ENCODE results near the gene MYLK.

Gene MYLK

GRCh38 chr3:123656691-123657090 is 227.4 kb downstream of the MYLK start:
- in situ Hi-C loops (cut with HindIII; ENCODE audit: low pct_ligation_motif_present, low pct_unique_long_range_greater_than_20kb, low sequenced_read_pairs): no loop called here
- no peak for DNase-seq

GRCh38 chr3:123656274-123656673 is 227.9 kb downstream of the MYLK start:
- DNase-seq: no peak
- in situ Hi-C loops (cut with HindIII; ENCODE audit: low pct_ligation_motif_present, low pct_unique_long_range_greater_than_20kb, low sequenced_read_pairs): no loop called here

GRCh38 chr3:123655400-123655799 is 228.7 kb downstream of the MYLK start:
- DNase-seq: no peak
- in situ Hi-C loops (cut with HindIII; ENCODE audit: low pct_ligation_motif_present, low pct_unique_long_range_greater_than_20kb, low sequenced_read_pairs): no loop called here

- peak; percentile 44 for DNase-seq
Observed at GRCh38 chr3:123653221-123653682, 230.9 kb downstream of the MYLK start.

DNA sequence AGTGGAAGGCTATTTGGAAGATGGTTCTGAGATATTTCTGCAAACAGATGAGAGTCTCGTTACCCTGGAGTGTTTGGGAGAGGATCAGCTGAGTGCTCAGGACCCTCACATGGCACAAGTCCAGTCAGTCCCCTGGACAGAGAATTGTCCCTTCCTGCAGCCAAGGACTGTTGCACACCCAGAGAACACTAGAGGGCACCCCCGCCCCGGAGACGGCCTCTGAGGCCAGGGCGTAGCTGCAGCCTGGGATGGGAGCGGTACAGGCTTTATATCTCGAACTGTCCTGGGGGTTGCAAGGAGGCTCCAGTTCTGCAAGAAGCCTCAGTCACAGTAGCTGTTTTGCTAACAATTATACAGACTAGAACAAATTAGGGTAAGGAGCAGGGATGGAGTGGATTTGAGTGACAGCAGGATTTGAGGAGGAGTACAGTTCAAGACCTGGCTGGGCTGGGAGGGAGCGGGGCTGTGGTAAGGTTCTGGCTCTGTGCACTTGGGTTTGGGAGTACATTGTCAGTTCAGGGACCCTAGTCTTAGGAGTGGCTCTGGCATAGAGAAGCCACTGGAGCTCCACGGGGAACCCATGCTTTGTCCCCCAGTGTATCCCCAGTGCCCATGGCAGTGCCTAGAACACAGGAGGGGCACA is 231.7 kb downstream of the MYLK start:
- DNase-seq: peak; percentile 53
- in situ Hi-C loops (cut with HindIII; ENCODE audit: low pct_ligation_motif_present, low pct_unique_long_range_greater_than_20kb, low sequenced_read_pairs): no loop called here

More at GRCh38 chr3:123653221-123653682, 230.9 kb downstream of the MYLK start:
- in situ Hi-C loops (cut with HindIII; ENCODE audit: low pct_ligation_motif_present, low pct_unique_long_range_greater_than_20kb, low sequenced_read_pairs): no loop called here

DNA sequence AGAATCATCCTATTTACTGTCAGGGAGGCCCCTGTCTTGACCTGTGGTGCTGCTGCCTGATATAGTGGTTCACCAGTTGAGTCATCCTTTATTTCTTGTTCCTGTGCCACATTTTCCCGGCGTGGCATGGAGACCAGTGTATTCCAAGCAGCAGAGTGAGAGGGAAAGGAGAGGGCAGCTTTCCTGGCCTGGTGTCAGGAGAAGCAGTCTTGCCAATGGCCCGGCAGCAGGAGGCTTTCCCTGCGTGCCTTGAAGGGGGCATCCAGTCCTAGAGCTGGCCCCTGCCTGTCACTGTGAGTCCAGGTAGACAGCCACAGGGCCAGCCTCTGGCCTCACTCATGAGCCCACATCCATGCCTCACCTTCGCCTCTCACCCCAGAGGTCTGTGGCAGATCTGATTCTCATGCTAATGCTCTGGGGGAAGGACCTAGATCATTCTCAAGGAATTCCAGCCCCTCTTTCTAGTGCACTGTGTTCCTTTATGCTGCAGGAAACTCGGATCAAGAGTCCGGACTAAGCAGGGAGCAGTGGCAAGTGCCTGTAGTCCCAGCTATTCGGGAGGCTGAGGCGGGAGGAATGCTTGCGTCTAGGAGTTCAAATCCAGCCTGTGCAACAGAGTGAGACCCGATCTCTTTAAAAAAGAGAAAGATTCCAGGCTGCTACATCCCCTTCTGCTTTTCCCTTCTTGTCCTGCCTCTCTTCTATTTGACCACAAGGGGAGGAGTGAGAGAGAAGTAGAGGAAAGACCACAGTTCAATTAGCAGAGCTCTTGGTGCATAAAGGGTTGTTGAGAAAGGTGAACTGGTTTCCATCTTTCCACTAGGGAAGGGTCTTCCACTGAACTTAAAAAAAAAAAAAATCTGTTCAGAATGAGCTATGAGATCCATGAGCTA is 232.4 kb downstream of the MYLK start:
- DNase-seq: no peak
- in situ Hi-C loops (cut with HindIII; ENCODE audit: low pct_ligation_motif_present, low pct_unique_long_range_greater_than_20kb, low sequenced_read_pairs): no loop called here

GRCh38 chr3:123650101-123650500 is 234.0 kb downstream of the MYLK start:
- in situ Hi-C loops (cut with HindIII; ENCODE audit: low pct_ligation_motif_present, low pct_unique_long_range_greater_than_20kb, low sequenced_read_pairs): no loop called here

DNA sequence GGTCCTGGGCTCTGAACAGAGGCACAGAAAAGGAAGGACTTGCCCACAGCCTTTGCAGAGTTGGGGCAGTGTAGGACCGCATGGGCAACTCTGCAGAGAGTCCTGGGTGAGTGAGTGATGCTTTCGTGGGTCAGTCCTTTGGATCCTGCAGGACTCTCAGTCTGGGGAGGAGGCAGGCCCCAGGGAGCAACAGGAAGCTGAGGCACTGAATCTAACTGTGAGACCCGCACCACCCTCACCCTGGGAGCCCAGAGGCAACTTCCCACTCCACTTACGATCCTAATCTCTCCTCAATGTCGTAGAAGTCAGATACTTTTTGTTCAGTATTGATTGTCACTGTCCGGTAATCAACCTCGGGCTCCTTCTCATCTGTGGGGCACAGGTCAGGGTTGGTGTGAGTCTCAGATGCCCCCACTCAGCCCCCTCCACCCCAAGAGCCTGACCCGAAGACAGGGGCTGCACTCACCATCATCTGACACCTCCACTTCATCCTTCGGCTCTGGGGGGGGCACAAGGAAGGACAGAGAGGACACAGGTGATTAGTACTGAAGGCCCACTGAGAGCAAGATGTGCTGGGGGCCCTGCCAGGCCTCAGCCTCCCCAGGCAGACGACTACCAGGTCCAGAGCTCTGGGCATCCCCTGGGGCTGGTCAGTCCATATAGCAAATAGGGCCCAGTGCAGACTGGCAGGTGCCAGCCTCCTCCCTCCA is 235.3 kb downstream of the MYLK start:
- in situ Hi-C loops (cut with HindIII; ENCODE audit: low pct_ligation_motif_present, low pct_unique_long_range_greater_than_20kb, low sequenced_read_pairs): no loop called here
- no peak for DNase-seq

More at GRCh38 chr3:123650101-123650500, 234.0 kb downstream of the MYLK start:
- no peak for DNase-seq

DNA sequence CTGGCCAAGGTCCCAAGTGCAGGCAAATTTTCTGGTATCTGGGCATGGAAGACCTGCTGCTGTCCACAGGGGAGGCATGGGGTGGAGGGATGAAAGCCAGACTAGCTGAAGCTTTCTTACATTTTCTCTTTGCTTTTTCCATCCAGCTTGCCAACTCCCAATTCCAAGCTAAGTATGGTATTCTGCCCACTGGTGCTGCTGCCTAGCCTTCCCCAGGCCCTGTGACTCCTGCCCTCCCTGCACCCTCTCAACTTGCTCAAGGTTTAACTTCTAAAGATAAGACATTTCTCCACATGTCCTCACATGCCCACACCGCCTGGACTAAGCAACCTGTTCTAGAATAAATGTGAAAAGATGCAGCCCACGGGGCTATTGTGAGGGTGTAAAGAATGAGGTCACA is 239.8 kb downstream of the MYLK start:
- in situ Hi-C loops (cut with HindIII; ENCODE audit: low pct_ligation_motif_present, low pct_unique_long_range_greater_than_20kb, low sequenced_read_pairs): no loop called here

DNA sequence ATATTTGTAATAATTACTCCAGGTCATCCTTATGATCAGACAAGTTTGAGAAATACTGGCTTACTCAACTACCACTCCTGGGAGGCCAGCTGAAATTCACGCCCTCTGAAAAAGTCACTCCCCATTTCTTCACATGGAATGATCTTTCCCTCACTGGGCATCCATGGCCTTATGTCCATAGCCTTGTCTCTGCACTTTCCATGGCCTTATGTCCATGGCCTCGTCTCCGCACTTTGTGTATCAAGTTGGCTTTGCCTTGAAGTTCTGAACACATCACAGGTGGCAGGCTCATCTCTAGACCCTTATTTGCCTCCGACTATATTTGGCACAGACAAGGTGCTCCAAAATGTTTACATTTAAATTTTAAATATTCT is 241.2 kb downstream of the MYLK start:
- no peak for DNase-seq
- in situ Hi-C loops (cut with HindIII; ENCODE audit: low pct_ligation_motif_present, low pct_unique_long_range_greater_than_20kb, low sequenced_read_pairs): no loop called here

More for the DNA sequence above, 239.8 kb downstream of the MYLK start:
- no peak for DNase-seq

- in situ Hi-C loops (cut with HindIII; ENCODE audit: low pct_ligation_motif_present, low pct_unique_long_range_greater_than_20kb, low sequenced_read_pairs): no loop called here
- DNase-seq: peak; percentile 82
Observed at GRCh38 chr3:123642182-123642956, 241.8 kb downstream of the MYLK start.

GRCh38 chr3:123641505-123641904 is 242.6 kb downstream of the MYLK start:
- no peak for DNase-seq
- in situ Hi-C loops (cut with HindIII; ENCODE audit: low pct_ligation_motif_present, low pct_unique_long_range_greater_than_20kb, low sequenced_read_pairs): no loop called here

GRCh38 chr3:123640740-123641462 is 243.2 kb downstream of the MYLK start:
- no peak for DNase-seq
- in situ Hi-C loops (cut with HindIII; ENCODE audit: low pct_ligation_motif_present, low pct_unique_long_range_greater_than_20kb, low sequenced_read_pairs): no loop called here

DNA sequence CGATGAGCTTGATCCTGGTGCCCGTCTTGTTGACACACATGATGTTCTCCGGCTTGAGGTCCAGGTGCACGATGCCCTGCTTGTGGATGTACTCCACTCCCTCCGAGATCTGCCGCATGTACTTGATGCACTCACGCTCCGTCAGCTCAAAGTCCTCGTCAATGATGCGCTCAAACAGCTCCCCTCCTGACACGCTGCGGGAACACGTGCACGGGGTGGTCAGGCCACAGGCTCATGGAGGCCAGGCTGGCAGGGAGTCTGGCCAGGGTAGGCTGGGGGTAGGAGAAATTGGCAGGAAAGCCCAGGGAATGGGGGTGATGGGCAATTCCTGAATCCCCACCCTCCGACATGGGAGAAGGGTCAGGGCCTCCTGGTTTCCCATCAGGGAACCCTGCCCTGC is 243.8 kb downstream of the MYLK start:
- DNase-seq: no peak
- in situ Hi-C loops (cut with HindIII; ENCODE audit: low pct_ligation_motif_present, low pct_unique_long_range_greater_than_20kb, low sequenced_read_pairs): no loop called here

DNA sequence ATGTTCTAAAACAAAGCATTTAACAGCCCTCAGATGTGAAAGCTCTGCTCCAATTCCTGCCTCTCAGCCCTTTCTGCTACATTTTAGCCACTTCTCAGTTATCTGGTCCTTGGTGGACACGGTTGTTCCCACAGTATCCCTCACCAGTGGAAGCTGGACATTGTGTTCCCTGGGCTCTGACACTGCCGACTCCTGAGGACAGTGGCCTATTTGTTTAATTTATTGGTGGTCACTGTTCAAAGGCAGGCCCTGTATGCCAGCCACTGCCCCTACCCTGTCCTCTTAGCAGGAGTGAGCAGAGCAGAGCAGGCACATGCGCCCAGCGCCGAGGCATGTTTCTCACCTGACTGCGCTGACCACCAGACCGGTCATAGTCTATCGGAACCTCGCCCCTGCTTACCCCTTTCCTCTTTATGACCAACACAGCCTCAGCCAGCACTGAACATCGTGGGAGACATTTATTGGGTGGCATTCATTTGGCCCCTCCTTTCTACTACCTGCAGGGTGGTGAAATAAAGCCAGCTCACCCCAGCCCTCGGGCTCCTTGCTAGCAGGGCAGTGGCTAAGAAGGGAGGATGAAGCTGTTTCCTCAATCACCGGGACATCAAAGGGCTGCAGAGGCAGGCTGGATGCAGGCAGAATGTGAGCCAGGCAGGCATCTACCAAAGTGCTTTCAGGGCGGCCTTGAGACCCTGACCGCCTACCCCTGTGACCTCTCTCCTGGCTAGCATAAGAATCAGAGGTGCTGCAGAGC is 245.0 kb downstream of the MYLK start:
- in situ Hi-C loops (cut with HindIII; ENCODE audit: low pct_ligation_motif_present, low pct_unique_long_range_greater_than_20kb, low sequenced_read_pairs): no loop called here
- DNase-seq: no peak

DNA sequence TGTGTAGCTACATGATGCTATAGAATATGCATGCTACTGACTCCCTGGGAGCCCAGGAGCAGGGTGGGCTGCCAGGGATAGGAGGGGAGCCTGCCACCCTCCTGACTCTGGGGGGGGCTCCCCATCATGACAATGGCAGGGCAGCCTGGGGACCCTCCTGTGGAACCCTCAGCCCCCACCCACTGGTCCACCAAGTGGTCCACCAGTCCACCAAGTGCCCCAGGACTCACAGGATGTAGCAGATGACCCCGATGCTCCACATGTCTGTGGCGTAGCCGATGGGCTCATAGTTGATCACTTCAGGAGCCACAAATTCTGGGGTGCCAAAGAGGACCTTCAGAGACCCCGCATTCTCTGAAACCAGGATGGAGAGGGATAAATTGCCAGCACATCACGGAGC is 246.3 kb downstream of the MYLK start:
- no peak for DNase-seq
- in situ Hi-C loops (cut with HindIII; ENCODE audit: low pct_ligation_motif_present, low pct_unique_long_range_greater_than_20kb, low sequenced_read_pairs): no loop called here

GRCh38 chr3:123637131-123637530 is 247.0 kb downstream of the MYLK start:
- in situ Hi-C loops (cut with HindIII; ENCODE audit: low pct_ligation_motif_present, low pct_unique_long_range_greater_than_20kb, low sequenced_read_pairs): no loop called here
- DNase-seq: no peak

All from ACHN (cell line).